PFSK-1 (cell line): ENCODE measurements around the gene NRP1.

Experiments used
- FOXP2 ChIP-seq: optimal IDR thresholded peaks from 2 replicates; pipeline ENCODE3; 2011; ENCODE audit warnings: borderline replicate concordance, control low read depth, inconsistent platforms; ENCODE audit not compliant: insufficient read depth; ENCODE audit errors: extremely low read length, extremely low read depth
- POLR2AphosphoS5 ChIP-seq: IDR thresholded peaks from 2 replicates; pipeline ENCODE4 v1.6.1; 2012; ENCODE audit warnings: low read depth, mild to moderate bottlenecking, control low read depth, low read length, moderate library complexity
- SIN3A ChIP-seq: IDR thresholded peaks from 2 replicates; pipeline ENCODE4 v1.6.1; 2012; ENCODE audit warnings: mild to moderate bottlenecking, low read length, moderate library complexity, borderline replicate concordance; ENCODE audit not compliant: insufficient read depth
- TAF1 ChIP-seq: IDR thresholded peaks from 2 replicates; pipeline ENCODE4 v1.6.1; 2012; ENCODE audit warnings: low read length, control low read depth, borderline replicate concordance; ENCODE audit not compliant: insufficient read depth
- TF ChIP-seq, protein P1 (sequence below), 2 experiments: IDR thresholded peaks; 2 replicates each; pipeline versions ENCODE4 v1.6.1 to v1.8.0; 2011 to 2012; ENCODE audit warnings: low read depth in 2 of 2, low read length in 2 of 2, control low read depth in 1 of 2, inconsistent platforms in 1 of 2, mild to moderate bottlenecking in 1 of 2, moderate library complexity in 1 of 2; ENCODE audit not compliant: insufficient read depth in 1 of 2

NRP1 gene

DNA sequence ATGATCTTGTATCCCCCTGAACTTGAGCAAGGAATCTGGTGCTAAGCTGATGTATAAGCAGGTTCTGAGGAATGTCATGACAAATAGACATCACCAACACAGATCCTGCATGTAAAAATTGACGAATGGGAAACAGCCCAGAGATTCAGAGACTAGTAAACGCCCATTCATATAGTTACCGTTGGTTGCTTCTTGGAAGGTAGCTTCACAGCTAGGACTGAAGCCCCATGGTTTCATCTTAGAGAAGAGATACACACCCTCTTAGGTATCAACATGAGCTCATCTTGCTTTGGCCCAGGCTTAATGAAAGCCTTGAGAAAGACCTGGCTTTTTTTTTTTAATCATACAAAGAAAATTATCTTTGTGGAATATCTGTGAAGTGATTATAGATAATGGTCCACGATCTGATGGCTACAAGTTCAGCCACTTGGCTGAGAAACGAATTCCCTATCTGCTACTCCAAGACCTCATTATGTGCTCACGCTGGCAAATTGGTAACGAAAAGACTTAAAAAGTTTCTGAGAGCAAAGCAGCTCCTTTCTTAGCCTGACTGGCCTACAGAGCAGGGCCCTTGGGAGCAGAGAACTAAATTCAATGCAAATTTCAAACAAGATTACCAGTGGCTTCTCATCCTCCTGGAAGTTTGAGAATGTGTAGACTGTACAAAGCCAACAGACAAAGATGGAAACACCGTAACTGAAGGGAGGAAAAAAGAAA, 181.1 kb downstream of the NRP1 start:
- TF ChIP-seq SIN3A (no peak), FOXP2 (no peak), TAF1 (no peak), POLR2AphosphoS5 (no peak)
- TF ChIP-seq, protein P1, sequence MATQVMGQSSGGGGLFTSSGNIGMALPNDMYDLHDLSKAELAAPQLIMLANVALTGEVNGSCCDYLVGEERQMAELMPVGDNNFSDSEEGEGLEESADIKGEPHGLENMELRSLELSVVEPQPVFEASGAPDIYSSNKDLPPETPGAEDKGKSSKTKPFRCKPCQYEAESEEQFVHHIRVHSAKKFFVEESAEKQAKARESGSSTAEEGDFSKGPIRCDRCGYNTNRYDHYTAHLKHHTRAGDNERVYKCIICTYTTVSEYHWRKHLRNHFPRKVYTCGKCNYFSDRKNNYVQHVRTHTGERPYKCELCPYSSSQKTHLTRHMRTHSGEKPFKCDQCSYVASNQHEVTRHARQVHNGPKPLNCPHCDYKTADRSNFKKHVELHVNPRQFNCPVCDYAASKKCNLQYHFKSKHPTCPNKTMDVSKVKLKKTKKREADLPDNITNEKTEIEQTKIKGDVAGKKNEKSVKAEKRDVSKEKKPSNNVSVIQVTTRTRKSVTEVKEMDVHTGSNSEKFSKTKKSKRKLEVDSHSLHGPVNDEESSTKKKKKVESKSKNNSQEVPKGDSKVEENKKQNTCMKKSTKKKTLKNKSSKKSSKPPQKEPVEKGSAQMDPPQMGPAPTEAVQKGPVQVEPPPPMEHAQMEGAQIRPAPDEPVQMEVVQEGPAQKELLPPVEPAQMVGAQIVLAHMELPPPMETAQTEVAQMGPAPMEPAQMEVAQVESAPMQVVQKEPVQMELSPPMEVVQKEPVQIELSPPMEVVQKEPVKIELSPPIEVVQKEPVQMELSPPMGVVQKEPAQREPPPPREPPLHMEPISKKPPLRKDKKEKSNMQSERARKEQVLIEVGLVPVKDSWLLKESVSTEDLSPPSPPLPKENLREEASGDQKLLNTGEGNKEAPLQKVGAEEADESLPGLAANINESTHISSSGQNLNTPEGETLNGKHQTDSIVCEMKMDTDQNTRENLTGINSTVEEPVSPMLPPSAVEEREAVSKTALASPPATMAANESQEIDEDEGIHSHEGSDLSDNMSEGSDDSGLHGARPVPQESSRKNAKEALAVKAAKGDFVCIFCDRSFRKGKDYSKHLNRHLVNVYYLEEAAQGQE (IDR thresholded peaks at IDR 0.05; ENCODE audit: insufficient read depth in 1 of 2, low read depth in 2 of 2, low read length in 2 of 2), result no peak

DNA sequence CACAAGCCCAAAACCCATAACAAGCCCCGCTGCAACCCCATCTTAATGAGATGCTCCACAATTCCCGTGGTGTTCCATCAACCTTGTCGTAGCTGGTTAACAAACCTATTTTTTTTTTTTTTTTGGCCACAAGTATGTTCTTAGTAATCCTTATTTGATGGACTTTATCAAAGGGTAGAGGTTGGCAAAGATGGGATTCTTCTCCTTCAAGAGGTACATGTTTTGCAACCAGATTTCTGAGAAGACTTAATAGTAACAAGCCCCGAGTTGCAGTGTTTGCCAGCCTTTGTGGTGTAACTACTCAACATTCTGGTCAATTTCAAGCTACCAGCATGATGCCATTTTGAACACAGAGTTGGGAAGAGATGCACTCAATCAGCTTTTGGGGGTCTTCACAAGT, 181.7 kb downstream of the NRP1 start:
- TF ChIP-seq SIN3A, result no peak
- TF ChIP-seq, protein P1 (IDR thresholded peaks at IDR 0.05; ENCODE audit: insufficient read depth in 1 of 2, low read depth in 2 of 2, low read length in 2 of 2), result no peak
- no peak for TF ChIP-seq TAF1
- TF ChIP-seq FOXP2, result no peak
- no peak for TF ChIP-seq POLR2AphosphoS5

DNA sequence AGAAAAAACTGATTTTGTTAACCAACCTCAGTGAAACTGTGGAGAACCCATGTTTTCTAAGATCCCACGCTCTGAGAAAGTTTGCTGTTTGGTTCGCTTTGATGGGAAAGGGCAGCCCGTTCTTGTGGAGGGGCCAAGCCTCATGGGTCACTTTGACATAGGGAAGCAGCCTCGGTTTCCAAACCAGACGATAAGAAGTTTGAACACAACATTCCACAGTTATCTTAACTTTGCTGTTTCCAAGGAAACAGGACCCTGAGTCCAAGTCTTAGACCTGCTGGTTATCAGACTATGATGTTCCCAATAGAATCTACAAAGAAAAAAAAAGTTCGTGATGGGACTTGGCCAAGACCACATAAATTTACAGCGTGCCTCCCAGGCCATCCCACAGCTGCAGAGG, 182.3 kb downstream of the NRP1 start:
- TF ChIP-seq FOXP2, result no peak
- TF ChIP-seq POLR2AphosphoS5, result no peak
- no peak for TF ChIP-seq SIN3A
- TF ChIP-seq, protein P1 (IDR thresholded peaks at IDR 0.05; ENCODE audit: insufficient read depth in 1 of 2, low read depth in 2 of 2, low read length in 2 of 2), result no peak
- TF ChIP-seq TAF1, result no peak

DNA sequence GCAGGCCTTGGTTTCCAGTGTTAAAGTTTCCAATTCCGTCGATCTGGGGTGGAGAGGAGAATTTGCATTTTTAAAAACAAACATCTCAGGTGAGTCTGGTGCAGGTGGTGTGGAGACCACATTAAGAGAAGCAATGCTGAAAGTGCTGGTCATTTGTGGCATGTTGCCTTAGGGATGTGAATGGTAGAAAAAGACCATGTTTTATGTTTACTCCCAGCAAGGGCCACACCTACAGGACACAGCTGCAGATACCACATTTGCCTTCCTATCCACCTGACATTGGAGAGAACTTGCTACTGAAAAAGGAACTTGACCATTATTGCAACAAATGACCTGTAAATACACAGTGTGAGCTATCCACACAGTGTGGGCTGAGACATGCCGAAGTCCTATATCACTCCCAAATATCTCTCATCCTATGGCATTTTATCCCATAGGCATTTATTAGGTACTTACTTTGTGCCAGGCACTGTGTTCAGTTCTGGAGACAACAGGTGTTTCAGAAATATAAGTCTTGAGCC, 183.1 kb downstream of the NRP1 start:
- TF ChIP-seq FOXP2 (no peak), SIN3A (no peak), TAF1 (no peak), POLR2AphosphoS5 (no peak)
- TF ChIP-seq, protein P1 (IDR thresholded peaks at IDR 0.05; ENCODE audit: insufficient read depth in 1 of 2, low read depth in 2 of 2, low read length in 2 of 2), result no peak
